Endothelial cell of umbilical vein (primary cell): ENCODE results near the gene RFC5. TPM values are rescaled to one million over a fixed set of nuclear protein-coding genes. Genes with fewer than 3 reads are reported as not detected.

Experiments used
- BruUV-seq: library from RNA; stranded (reverse); fragments of 400-500 nt; replicated peaks from 2 replicates; lab custom pipeline; 2021; lab: Mats Ljungman, UMichigan
- CTCF ChIA-PET: fragments of 300-600, 350-600 bp; sonication (Branson Sonifier 250); formaldehyde crosslinking; loops from one replicate; lab custom pipeline; 2021; ENCODE audit warnings: antibody characterized with exemption, inconsistent platforms; lab: Charles Lee
- POLR2A ChIA-PET: fragments of 300-600, 350-600 bp; sonication (Branson Sonifier 250); formaldehyde crosslinking; loops from one replicate; lab custom pipeline; 2021; ENCODE audit warnings: antibody characterized with exemption, inconsistent platforms; lab: Charles Lee
- DNase-seq: peaks from one replicate; pipeline ENCODE4 v3.0.0-alpha.2; 2011; ENCODE audit warnings: low read depth, low spot score
- FAIRE-seq: peaks from 2 replicates; lab custom pipeline; 2011; peaks lifted over from hg19 to GRCh38; lab: Jason Lieb, UNC
- H2AFZ ChIP-seq: 2 replicates; pipeline ENCODE4 v1.6.0; 2012; ENCODE audit warnings: low read depth, low read length, control low read depth, inconsistent platforms
- H3K27ac ChIP-seq: 2 replicates; pipeline ENCODE4 v1.5.1; 2011; ENCODE audit warnings: low read depth, mild to moderate bottlenecking, control low read depth, low read length, moderate library complexity; ENCODE audit not compliant: insufficient read depth
- H3K27me3 ChIP-seq, 2 experiments: 2 replicates each; pipeline versions ENCODE4 v1.6.0 to v1.6.1; 2011; ENCODE audit warnings: low read length in 2 of 2, mixed read lengths in 1 of 2; ENCODE audit not compliant: control insufficient read depth in 2 of 2, insufficient read depth in 2 of 2
- H3K36me3 ChIP-seq, 2 experiments: 2 replicates in 1 of 2; 3 replicates in 1 of 2; pipeline ENCODE4 v1.5.1; 2011; ENCODE audit warnings: low read length in 2 of 2, mild to moderate bottlenecking in 1 of 2, moderate library complexity in 1 of 2; ENCODE audit not compliant: control insufficient read depth in 2 of 2, insufficient read depth in 2 of 2; ENCODE audit errors: extremely low read depth in 1 of 2
- H3K4me1 ChIP-seq: 3 replicates; pipeline ENCODE4 v1.5.1; 2011; ENCODE audit warnings: mild to moderate bottlenecking, low read length; ENCODE audit not compliant: control insufficient read depth, insufficient read depth; ENCODE audit errors: extremely low read depth
- H3K4me2 ChIP-seq: 2 replicates; pipeline ENCODE4 v1.6.1; 2011; ENCODE audit warnings: low read length, control low read depth, mixed read lengths; ENCODE audit not compliant: insufficient read depth
- H3K4me3 ChIP-seq, 3 experiments: fragments of 200-600 bp in 1 of 3; sonication (generic), shearing (Covaris generic) in 1 of 3; replicated peaks in 1 of 3; 2 replicates each; pipeline ENCODE4 v1.5.1; 2011 to 2016; ENCODE audit warnings: control low read depth in 3 of 3, low read length in 3 of 3, mild to moderate bottlenecking in 2 of 3, inconsistent platforms in 1 of 3, low read depth in 1 of 3, moderate library complexity in 1 of 3; ENCODE audit not compliant: insufficient read depth in 1 of 3
- H3K79me2 ChIP-seq: 2 replicates; pipeline ENCODE4 v1.6.0; 2012; ENCODE audit warnings: low read length, inconsistent platforms; ENCODE audit not compliant: control insufficient read depth, insufficient read depth
- H3K9ac ChIP-seq: replicated peaks from 2 replicates; pipeline ENCODE3; 2011; ENCODE audit warnings: low read length, control low read depth; ENCODE audit not compliant: insufficient read depth; ENCODE audit errors: extremely low read depth
- H3K9me1 ChIP-seq: replicated peaks from 3 replicates; pipeline ENCODE4 v1.6.0; 2011; ENCODE audit warnings: mild to moderate bottlenecking, low read length; ENCODE audit not compliant: control insufficient read depth, insufficient read depth; ENCODE audit errors: extremely low read depth
- H3K9me3 ChIP-seq: replicated peaks from 2 replicates; pipeline ENCODE4 v1.5.1; 2012; ENCODE audit warnings: low read length, inconsistent platforms; ENCODE audit not compliant: control insufficient read depth, insufficient read depth
- H4K20me1 ChIP-seq: replicated peaks from 2 replicates; pipeline ENCODE3; 2011; ENCODE audit warnings: mild to moderate bottlenecking, low read length; ENCODE audit not compliant: control insufficient read depth, insufficient read depth; ENCODE audit errors: extremely low read depth
- EZH2 ChIP-seq: IDR thresholded peaks from 2 replicates; pipeline ENCODE4 v1.6.1; 2012; ENCODE audit warnings: borderline replicate concordance, low read depth, mild to moderate bottlenecking, moderate library complexity, low read length, inconsistent platforms; ENCODE audit not compliant: severe bottlenecking
- FOS ChIP-seq: IDR thresholded peaks from 2 replicates; pipeline ENCODE4 v1.6.1; 2011; ENCODE audit warnings: mild to moderate bottlenecking, low read length, moderate library complexity, borderline replicate concordance; ENCODE audit not compliant: insufficient read depth
- GATA2 ChIP-seq: IDR thresholded peaks from 2 replicates; pipeline ENCODE4 v1.7.0; 2011; ENCODE audit warnings: low read depth, mild to moderate bottlenecking, moderate library complexity, mixed read lengths, low read length; ENCODE audit not compliant: insufficient read length, insufficient read depth
- JUN ChIP-seq: IDR thresholded peaks from 2 replicates; pipeline ENCODE4 v1.6.1; 2011; ENCODE audit warnings: borderline replicate concordance, low read depth; ENCODE audit not compliant: insufficient read length, insufficient read depth
- POLR2A ChIP-seq: IDR thresholded peaks from 2 replicates; pipeline ENCODE4 v1.6.1; 2012; ENCODE audit warnings: low read depth, mild to moderate bottlenecking, control low read depth, low read length
- dilution Hi-C: fragments of 300-500 bp; cut with MboI; formaldehyde crosslinking; loops from one replicate; pipeline ENCODE4 v1.15.0; 2019; ENCODE audit warnings: low sequenced_read_pairs; ENCODE audit not compliant: extremely low pct_ligation_motif_present
- intact Hi-C: fragments of 100-400 bp; cut with micrococcal nuclease; formaldehyde crosslinking; loops from one replicate; pipeline ENCODE4 v1.10.0; 2022
- polyA plus RNA-seq, 4 experiments: library from polyadenylated mRNA; depleted of rRNA in 3 of 4; stranded (reverse) in 3 of 4; unstranded in 1 of 4; fragments of >200 nt; gene quantifications; 2 replicates each; pipeline versions ENCODE4 v1.2.1 to v1.2.3, GENCODE V29; 2011 to 2012; ENCODE audit warnings: missing spikeins in 1 of 4
- total RNA-seq: library from RNA; stranded (reverse); gene quantifications from 2 replicates; pipeline ENCODE4 v1.2.3, GENCODE V29; 2021
- TF ChIP-seq, protein P1 (sequence below): IDR thresholded peaks from 2 replicates; pipeline ENCODE4 v1.6.1; 2011; ENCODE audit not compliant: insufficient read depth, insufficient read length
- TF ChIP-seq, protein P2 (sequence below), 2 donors: IDR thresholded peaks; 1 replicate in 1 of 2; 2 replicates in 1 of 2; pipeline ENCODE4 v1.5.1; 2011; ENCODE audit warnings: low read length in 2 of 2, mild to moderate bottlenecking in 2 of 2, moderate library complexity in 2 of 2, control low read depth in 1 of 2, inconsistent platforms in 1 of 2, low read depth in 1 of 2; ENCODE audit not compliant: insufficient read depth in 1 of 2; ENCODE audit errors: extremely low read depth in 1 of 2

The RFC5 gene
- total and polyA plus RNA-seq, 2 donors (not counting 3 experiments of a cell fraction or from before 2014, with no cell fraction given), result 18.1 to 23.3 TPM

DNA sequence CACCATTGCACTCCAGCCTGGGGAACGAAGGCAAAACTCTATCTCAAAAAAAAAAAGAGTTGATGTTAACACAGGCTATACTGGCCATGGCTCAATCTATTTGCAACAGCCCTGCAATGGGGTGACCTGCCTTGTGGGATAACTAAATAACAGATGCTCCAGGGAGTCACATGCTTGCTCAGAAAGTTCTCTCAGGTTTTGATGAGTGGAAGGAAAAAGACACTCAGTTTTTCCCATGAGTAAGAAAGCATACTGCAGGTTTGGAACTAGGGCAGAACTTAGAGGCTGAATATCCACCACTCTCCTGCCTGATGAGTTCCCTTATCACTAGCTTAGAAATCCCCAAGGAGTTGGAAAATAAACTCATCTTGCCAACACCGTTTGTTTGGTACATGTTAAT, 27.6 kb downstream of the RFC5 start:
- BruUV-seq, result no TSS peak
- peaks cover 6 to 17% of the 10 kb centered on the region in 2 experiments for H3K36me3 ChIP-seq
- H3K4me1 ChIP-seq, result no peaks in the 10 kb centered on the region
- H3K9me1 ChIP-seq, result no peaks in the 10 kb centered on the region
- dilution Hi-C loops, result no loop called here
- no peak overlapping the region for H3K4me2 ChIP-seq
- no peaks in the 10 kb centered on the region for H4K20me1 ChIP-seq
- no peaks in the 10 kb centered on the region for H3K79me2 ChIP-seq
- intact Hi-C loops, result no loop called here
- DNase-seq, result no peak
- no peak overlapping the region for H2AFZ ChIP-seq
- ChIA-PET CTCF (interaction anchor here (1.2 kb wide), 1 partner anchor 12 kb away, joined by 3 read pairs; no protein-coding TSS in a partner anchor), POLR2A (no interaction called here)
- TF ChIP-seq EZH2, result no peak
- no peaks in the 10 kb centered on the region for H3K9me3 ChIP-seq
- H3K9ac ChIP-seq, result no peak overlapping the region
- no peak overlapping the region for H3K4me3 ChIP-seq
- FAIRE-seq, result no peak
- H3K27ac ChIP-seq, result no peak overlapping the region
- H3K27me3 ChIP-seq, result no peaks in the 10 kb centered on the region

DNA sequence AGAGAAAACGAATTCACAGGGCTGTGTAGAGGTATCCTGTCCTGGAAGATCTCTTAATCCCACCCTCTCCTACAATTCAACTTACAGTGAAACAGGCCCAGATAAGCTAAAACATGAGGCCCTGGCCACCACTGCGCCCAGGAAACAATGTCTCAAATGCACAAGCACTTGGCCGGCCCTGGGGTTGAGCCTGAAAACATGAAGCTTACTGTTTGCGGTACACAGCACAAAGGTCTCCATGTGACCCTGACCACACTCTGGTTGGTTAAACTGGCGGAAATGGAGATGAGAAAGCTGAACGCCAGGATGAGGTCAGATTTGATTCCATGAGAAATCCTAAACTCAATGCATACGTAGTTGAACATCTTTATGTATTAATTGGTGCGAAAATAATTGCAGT, 28.1 kb downstream of the RFC5 start:
- Histone ChIP-seq H3K27ac (no peak overlapping the region), H3K9me3 (no peaks in the 10 kb centered on the region), H3K27me3 (no peaks in the 10 kb centered on the region), H3K36me3 (peaks cover 6 to 17% of the 10 kb centered on the region in 2 experiments), H3K9ac (no peak overlapping the region), H3K4me3 (no peak overlapping the region), H3K9me1 (no peaks in the 10 kb centered on the region), H2AFZ (no peak overlapping the region), H3K4me1 (no peaks in the 10 kb centered on the region), H4K20me1 (no peaks in the 10 kb centered on the region), H3K79me2 (no peaks in the 10 kb centered on the region), H3K4me2 (no peak overlapping the region)
- dilution Hi-C loops, result no loop called here
- TF ChIP-seq FOS (no peak), POLR2A (no peak), JUN (no peak), GATA2 (no peak), EZH2 (no peak)
- TF ChIP-seq, protein P1, sequence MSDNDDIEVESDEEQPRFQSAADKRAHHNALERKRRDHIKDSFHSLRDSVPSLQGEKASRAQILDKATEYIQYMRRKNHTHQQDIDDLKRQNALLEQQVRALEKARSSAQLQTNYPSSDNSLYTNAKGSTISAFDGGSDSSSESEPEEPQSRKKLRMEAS, result no peak
- TF ChIP-seq, protein P2, sequence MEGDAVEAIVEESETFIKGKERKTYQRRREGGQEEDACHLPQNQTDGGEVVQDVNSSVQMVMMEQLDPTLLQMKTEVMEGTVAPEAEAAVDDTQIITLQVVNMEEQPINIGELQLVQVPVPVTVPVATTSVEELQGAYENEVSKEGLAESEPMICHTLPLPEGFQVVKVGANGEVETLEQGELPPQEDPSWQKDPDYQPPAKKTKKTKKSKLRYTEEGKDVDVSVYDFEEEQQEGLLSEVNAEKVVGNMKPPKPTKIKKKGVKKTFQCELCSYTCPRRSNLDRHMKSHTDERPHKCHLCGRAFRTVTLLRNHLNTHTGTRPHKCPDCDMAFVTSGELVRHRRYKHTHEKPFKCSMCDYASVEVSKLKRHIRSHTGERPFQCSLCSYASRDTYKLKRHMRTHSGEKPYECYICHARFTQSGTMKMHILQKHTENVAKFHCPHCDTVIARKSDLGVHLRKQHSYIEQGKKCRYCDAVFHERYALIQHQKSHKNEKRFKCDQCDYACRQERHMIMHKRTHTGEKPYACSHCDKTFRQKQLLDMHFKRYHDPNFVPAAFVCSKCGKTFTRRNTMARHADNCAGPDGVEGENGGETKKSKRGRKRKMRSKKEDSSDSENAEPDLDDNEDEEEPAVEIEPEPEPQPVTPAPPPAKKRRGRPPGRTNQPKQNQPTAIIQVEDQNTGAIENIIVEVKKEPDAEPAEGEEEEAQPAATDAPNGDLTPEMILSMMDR (IDR thresholded peaks at IDR 0.05; ENCODE audit: extremely low read depth in 1 of 2, insufficient read depth in 1 of 2, low read depth in 1 of 2, low read length in 2 of 2), result no peak
- DNase-seq (no peak), FAIRE-seq (no peak)
- CTCF ChIA-PET, result interaction anchor here (0.8 to 1.1 kb wide), 2 partner anchors 12 to 333 kb away, joined by 3 read pairs; no protein-coding TSS in a partner anchor
- intact Hi-C loops, result no loop called here
- BruUV-seq, result no TSS peak
- POLR2A ChIA-PET, result no interaction called here
